GM18505 (cell line): ENCODE data around the gene SNIP1.

Experiments
- ATAC-seq: cut with Tn5 transposase; IDR thresholded peaks from one replicate; pipeline ENCODE4 v1.9.1; 2021; ENCODE audit not compliant: unreplicated experiment
- POLR2A ChIP-seq: IDR thresholded peaks from 4 replicates; pipeline ENCODE4 v1.6.1; 2011; ENCODE audit warnings: borderline replicate concordance; ENCODE audit not compliant: insufficient read depth, insufficient read length; ENCODE audit errors: extremely low read depth

SNIP1 gene

DNA sequence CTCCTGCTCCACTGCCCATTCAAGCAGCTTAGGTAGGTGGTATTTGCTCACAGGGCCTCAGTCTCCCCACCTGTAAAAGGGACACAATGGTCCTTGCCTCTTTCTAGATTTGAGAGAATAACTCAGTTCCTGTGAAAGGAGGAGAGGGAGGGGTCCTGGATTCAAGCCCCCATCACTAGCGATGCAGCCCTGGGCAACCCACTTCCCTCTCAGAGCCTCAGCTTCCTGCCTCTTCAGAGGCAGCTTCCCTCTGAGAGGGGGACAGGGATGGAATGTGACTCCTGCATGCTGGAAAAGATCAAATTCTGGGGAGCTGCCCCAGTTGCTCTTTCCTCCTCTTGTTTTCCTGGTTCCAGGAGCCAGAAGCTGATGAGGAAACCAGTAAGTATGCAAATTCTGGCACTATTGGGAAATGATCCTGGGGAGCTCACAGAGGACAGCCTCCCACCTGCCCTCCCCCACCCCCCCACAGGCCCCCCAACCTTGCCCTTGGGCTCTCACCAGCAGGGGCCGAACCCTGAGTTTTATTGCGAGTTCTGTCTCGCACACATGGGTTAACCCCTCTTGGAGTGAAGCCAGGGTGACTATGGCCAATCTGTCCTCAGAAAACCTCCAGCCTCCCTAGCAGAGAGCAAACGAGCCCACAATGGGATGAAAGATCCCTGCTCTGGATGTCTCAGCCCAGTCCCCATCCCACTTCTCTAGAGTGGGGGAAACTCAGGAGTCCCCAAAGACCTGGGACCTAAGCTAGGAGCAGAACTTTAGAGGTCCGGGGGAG lies 68.0 kb downstream of the SNIP1 start:
- no peak for TF ChIP-seq POLR2A
- ATAC-seq = no peak
